Hematopoietic multipotent progenitor cell treated with erythropoietin and hydrocortisone succinate and interleukin-3 and kit ligand, for 15 days (in vitro differentiated cells): ENCODE results near the gene CENPF.
"Not testable (repeated sequence)": the region's sequence is repeated elsewhere in the genome, so short reads cannot be mapped to it uniquely, and the experiment has no call there.

Experiments used
- DNase-seq: peaks from one replicate; pipeline ENCODE4 v3.0.0-alpha.2; 2015; ENCODE audit warnings: low spot score

Gene CENPF

GRCh38 chr1:214584805-214585766 is 17.9 kb upstream of the CENPF start:
- peak; percentile 18 for DNase-seq

- DNase-seq = no peak
Observed at GRCh38 chr1:214586621-214587020, 16.4 kb upstream of the CENPF start.

- DNase-seq = no peak
Observed at GRCh38 chr1:214587165-214587564, 15.8 kb upstream of the CENPF start.

GRCh38 chr1:214588963-214589597 is 13.9 kb upstream of the CENPF start:
- DNase-seq = no peak

GRCh38 chr1:214590696-214591095 is 12.3 kb upstream of the CENPF start:
- DNase-seq = no peak

GRCh38 chr1:214591918-214592317 is 11.1 kb upstream of the CENPF start:
- DNase-seq = not testable (repeated sequence)

- DNase-seq = no peak
Observed at GRCh38 chr1:214593158-214593557, 9.8 kb upstream of the CENPF start.

- peak; percentile 11 for DNase-seq
Observed at GRCh38 chr1:214603819-214604252, 841 bp downstream of the CENPF start.

GRCh38 chr1:214604523-214604922 is 1.5 kb downstream of the CENPF start:
- no peak for DNase-seq

GRCh38 chr1:214605484-214605883 is 2.5 kb downstream of the CENPF start:
- not testable (repeated sequence) for DNase-seq

- DNase-seq = not testable (repeated sequence)
Observed at GRCh38 chr1:214605933-214606925, 3.2 kb downstream of the CENPF start.

- DNase-seq = not testable (repeated sequence)
Observed at GRCh38 chr1:214607492-214608215, 4.7 kb downstream of the CENPF start.

- DNase-seq = not testable (repeated sequence)
Observed at GRCh38 chr1:214608216-214608783, 5.3 kb downstream of the CENPF start.

GRCh38 chr1:214608817-214609216 is 5.8 kb downstream of the CENPF start:
- not testable (repeated sequence) for DNase-seq

- no peak for DNase-seq
Observed at GRCh38 chr1:214609692-214610091, 6.7 kb downstream of the CENPF start.

- DNase-seq = not testable (repeated sequence)
Observed at GRCh38 chr1:214610136-214610535, 7.1 kb downstream of the CENPF start.

GRCh38 chr1:214615109-214615508 is 12.1 kb downstream of the CENPF start:
- DNase-seq = no peak

GRCh38 chr1:214615871-214616270 is 12.9 kb downstream of the CENPF start:
- no peak for DNase-seq

- DNase-seq = no peak
Observed at GRCh38 chr1:214617246-214617645, 14.3 kb downstream of the CENPF start.

GRCh38 chr1:214617843-214618242 is 14.8 kb downstream of the CENPF start:
- no peak for DNase-seq

GRCh38 chr1:214621236-214621635 is 18.2 kb downstream of the CENPF start:
- no peak for DNase-seq
